NCI-H446 treated with DMSO at 0.1 percent for 48 hours (cell line): ENCODE measurements around the gene STAB2.

Source experiments
- DNase-seq: peaks from one replicate; lab custom pipeline; 2025; lab: John Stamatoyannopoulos, UW

The STAB2 gene

DNA sequence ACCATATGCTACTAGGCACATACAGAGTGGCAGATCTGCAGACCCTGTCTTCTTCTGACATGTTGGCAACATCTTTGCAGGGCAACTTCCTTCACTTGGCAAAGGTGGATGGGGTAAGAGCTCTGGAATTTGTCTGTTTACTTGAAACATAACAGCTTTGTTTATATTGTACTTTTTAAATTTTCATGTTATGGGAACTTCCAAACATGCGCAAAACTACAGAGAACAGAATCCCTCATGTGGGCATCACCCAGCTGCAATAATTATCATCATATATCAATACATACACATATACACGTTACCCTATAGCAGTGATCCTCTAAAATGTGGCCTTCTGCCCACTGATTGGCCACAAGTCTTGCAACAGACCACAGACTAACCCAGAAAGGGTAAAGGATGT is 103.4 kb downstream of the STAB2 start:
- no peak for DNase-seq

- no peak for DNase-seq
Measured at GRCh38 chr12:103691063-103691462, 104.0 kb downstream of the STAB2 start.

GRCh38 chr12:103696101-103696500 is 109.0 kb downstream of the STAB2 start:
- no peak for DNase-seq

DNA sequence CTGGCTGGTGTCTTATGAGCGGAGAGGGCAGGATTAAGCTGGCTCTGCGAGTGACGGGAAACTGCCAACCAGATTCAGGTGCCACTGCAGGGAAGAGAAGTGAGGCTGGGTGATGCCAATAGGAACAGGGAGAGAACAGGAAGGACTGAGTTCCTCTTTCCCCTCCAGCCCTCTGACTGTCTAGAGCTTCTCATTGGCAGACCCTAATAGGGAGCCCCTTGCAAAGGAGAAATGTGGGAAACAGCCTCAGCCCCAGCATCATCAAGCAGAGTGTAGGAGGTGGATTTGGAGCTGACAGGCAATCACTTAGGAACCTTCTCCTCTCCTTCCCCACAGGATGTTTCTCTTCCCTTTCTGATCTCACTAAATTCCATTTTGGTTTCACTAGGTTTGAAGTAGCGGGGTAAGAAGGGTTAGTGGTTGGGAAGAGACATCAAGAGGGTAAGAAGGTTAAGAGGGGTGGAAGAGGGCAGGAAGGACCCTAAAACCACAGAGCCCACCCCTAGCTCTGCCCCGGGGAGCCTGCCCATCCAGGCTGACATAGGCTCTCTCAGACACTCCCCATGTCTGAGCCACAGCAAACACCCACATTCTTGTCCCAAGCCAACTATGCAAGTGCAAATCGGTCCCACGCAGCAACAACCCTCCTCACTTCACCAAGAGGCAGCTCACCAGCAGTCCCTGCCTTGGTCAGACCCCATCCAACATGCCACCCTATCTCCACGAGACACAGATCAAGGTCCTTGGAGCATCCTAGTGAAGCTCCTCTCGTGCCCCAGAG is 111.1 kb downstream of the STAB2 start:
- no peak for DNase-seq

GRCh38 chr12:103698752-103699560 is 111.9 kb downstream of the STAB2 start:
- no peak for DNase-seq

DNA sequence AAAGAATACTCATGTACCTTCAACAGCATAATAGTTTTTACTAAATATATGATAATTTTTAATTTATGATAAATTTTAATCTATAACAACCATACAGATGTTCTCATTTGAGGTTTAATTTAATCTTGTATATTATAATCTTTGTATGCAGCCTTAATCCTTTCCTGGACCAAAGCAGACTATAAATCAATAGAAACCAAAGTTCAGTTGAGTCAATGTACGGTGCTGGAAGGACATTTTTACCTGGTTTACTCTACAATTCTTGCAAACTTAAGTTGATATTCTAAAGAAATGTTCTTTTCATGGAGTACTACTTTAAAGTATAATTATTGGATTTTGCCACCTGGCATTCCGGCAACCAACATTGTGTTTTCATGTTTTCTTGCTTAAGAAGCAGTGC is 118.0 kb downstream of the STAB2 start:
- no peak for DNase-seq

DNA sequence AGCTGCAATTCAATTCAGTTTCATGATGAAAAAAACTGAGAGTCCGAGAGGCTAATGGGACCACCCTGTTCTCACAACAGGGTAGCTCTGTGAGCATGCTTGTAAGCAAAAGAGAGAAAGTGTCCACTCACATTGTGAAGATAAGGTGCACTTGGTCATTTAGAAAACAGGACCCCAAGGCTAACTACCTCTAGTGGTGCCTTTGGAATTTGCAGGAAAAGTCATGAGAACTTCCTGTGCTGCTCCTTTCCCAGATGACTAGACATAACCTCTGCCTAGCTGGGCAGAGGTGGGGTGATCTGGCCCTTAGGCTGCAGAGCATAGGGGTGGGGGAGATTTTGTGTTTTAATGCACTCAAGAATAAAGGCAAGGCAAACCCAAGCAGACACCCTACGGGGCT is 118.9 kb downstream of the STAB2 start:
- no peak for DNase-seq

DNA sequence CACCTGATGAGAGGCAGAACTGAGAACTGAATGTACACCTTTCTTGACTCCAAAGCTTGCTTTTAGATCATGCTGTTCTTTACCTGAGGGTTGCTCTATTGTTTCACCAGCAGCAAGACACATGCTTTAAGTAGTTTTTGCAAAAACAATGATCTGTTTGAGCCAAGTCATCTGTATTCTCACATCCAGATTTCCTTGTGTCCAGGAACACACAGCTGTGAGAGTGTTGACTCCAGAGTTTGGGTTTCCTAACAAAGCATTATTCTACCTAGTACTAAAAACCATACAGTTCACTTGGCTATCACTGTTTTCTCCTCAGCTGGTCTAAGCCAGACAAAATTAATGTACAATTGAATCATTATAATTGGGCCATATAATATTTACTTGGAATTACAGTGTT is 120.4 kb downstream of the STAB2 start:
- DNase-seq = no peak

GRCh38 chr12:103710544-103710943 is 123.5 kb downstream of the STAB2 start:
- DNase-seq = no peak

DNA sequence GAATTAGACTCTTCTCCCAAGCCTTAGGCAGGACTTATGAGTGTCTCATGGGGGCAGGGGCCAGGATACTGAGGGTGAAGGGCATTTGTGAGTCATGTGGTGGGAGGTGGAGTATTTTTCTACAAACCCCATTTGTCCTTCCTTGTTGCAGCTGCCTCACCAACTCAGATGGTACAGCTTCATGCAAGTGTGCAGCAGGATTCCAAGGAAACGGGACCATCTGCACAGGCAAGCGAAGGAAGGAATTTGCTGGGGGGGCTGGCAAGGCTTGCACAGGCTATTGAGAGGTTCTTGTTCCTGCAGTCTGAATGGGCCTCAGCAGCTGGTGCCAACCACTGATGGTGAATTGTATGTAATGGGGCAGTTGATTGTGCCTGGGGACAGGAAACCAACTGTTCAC is 125.1 kb downstream of the STAB2 start:
- DNase-seq = no peak

GRCh38 chr12:103715494-103715893 is 128.4 kb downstream of the STAB2 start:
- no peak for DNase-seq

- DNase-seq = no peak
Measured at GRCh38 chr12:103716517-103717196, 129.6 kb downstream of the STAB2 start.

DNA sequence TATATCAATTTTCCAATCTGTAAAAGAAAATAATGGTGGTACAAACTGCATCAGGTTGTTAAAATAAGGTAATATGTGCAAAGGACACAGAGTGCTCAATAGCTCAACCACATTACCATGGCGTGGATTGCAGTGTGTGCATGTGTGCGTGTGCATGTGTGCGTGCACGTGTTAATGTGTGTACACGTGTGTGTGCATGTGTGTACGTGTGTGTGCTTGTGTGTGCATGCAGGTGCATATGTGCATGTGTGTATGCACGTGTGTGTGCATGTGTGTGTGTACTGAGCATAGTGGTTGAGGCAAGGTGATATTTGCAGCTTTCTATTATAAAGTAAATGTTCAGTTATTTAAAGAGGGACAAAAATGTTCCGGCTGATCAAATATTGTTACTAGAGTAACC is 138.3 kb downstream of the STAB2 start:
- DNase-seq = no peak

DNA sequence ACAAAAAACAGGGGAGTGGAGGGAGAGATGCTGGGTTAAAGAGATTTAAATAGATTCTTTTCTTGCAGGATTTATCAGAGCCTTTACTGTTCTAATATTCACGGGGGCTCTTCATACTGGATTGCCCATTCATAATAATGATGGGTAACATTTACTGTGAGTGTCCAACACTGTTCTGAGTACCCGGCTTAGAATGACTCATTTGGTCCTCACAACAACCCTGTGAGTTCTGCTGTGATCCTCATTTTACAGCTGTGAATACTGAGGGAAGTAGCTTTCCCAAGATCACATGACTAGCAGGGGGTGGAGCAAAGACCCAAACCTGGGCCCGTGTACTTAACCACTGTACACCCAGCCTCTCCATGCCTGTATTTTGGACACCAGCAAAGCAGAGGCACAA is 140.6 kb downstream of the STAB2 start:
- DNase-seq = no peak

DNA sequence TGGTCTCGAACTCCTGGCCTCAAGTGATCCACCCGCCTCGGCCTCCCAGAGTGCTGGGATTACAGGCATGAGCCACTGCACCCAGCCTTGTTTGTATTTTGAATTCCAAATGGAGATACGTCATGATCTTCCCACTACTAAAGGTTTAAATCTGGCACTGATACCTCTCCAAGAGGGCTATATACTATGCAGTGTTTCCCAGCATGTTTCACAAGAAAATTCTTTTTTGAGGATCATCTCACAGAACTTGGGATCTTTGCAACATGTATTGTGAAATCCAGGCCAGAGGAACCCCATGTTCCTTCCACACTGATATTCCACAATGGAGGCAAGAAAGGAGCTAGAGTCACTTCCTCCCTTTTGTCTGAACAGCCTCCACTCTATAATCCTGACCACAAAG is 141.2 kb downstream of the STAB2 start:
- DNase-seq = no peak

DNA sequence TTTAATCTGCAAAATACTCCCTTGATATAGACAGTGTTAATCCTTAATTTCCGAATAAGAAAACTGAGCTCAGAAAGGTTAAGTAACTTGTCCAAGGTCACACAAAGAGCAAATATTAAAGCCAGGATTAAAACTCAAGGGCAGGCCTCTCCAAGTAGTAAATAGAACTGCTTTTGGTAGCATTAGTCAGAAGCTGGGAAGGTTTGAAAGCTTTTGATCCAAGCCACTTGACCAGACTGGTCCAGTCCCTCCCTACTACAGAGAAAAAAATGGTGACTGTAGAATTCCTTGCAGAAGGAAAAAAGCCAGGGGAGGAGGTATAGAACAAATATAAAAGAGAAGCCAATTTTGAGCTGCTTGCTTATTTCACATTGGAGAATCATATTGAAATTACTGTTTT is 142.4 kb downstream of the STAB2 start:
- DNase-seq = no peak

DNA sequence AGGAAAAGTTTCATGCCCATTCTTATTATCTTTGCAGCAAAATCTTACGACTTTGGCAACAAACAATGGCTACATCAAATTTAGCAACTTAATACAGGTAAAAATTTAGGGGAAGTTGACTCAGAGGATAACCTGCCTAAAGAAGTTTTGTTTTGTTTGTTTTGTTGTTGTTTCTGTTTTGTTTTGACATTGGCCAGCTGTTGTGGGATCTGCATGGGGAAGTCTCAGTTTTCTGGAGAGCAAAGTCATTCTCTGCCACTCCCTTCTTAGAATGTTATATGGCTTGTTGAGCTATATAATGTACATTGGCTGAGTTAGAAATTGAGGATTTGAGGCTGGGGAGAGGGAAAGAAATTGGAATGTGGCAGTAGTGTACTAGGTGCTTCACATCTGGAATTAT is 144.5 kb downstream of the STAB2 start:
- DNase-seq = no peak

DNA sequence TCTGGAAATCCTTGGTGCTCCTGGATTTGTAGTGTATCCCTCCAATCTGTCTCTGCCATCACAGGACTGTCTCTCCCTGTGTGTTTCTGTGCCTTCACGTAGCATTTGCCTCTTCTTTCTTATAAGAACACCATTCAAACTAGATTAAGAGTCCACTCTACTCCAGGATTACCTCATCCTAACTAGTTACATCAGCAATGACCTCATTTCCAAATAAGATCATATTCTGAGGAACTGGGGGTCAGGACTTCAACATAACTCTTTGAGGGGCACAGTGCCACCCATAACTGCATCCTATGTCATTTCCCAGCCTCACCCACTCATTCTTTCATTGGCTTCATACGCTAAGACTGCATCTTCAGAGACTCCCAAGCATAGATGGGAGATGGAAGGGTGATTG is 147.8 kb downstream of the STAB2 start:
- no peak for DNase-seq

- no peak for DNase-seq
Measured at GRCh38 chr12:103735291-103735690, 148.2 kb downstream of the STAB2 start.

GRCh38 chr12:103736572-103736971 is 149.5 kb downstream of the STAB2 start:
- DNase-seq = no peak

DNA sequence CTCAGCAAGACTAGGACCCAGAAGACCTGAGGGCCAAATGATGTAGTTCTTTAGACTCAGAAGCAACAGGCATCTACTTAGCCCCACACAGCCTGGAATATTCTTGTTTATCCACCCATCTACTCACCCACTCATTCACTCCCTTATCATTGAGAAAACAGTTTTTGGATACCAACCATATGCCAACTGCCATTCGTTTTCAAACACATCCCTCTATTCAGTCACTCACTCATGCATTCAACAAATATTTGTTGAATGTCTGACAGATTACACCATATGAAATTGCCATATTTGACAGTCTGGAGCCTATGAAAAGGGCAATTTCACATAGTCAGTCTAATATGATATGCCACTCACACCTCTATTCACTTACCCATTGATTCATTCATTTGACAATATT is 150.8 kb downstream of the STAB2 start:
- no peak for DNase-seq

- peak; percentile 94 for DNase-seq
Measured at GRCh38 chr12:103742349-103742932, 155.4 kb downstream of the STAB2 start.

GRCh38 chr12:103743788-103744187 is 156.7 kb downstream of the STAB2 start:
- no peak for DNase-seq
